ENCODE data around the gene PGM5. TPM values are rescaled to one million over a fixed set of nuclear protein-coding genes. Genes with fewer than 3 reads are reported as not detected.

The PGM5 gene
- total and polyA plus RNA-seq, 2 experiments from 2014 or later, result 0.11 to 0.46 TPM

- Histone ChIP-seq H3K36me3 (ENCODE audit: low read depth) (no peaks in the 10 kb centered on the region), H3K9me2 (ENCODE audit: insufficient read depth) (no peaks in the 10 kb centered on the region), H4K20me1 (ENCODE audit: insufficient read depth) (no peaks in the 10 kb centered on the region), H3K4me1 (ENCODE audit: insufficient read depth) (no peaks in the 10 kb centered on the region), H3F3A (ENCODE audit: insufficient read depth) (no peaks in the 10 kb centered on the region), H3K9ac (no peak overlapping the region), H3K4me2 (ENCODE audit: unreplicated experiment) (no peak overlapping the region), H3K27me3 (replicated peaks; ENCODE audit: insufficient read depth) (no peaks in the 10 kb centered on the region; the same call in 1 of the 2 replicates), H3K4me3 (no peak overlapping the region), H3K9me3 (ENCODE audit: low read depth) (no peaks in the 10 kb centered on the region), H3K79me2 (ENCODE audit: insufficient read depth) (no peaks in the 10 kb centered on the region), H2AFZ (no peak overlapping the region), H3K27ac (no peak overlapping the region)
- no peak for TF ChIP-seq EZH2phosphoT487 (IDR thresholded peaks at IDR 0.05; ENCODE audit: insufficient read depth, low read depth)
- no peak for DNase-seq
- in situ Hi-C loops (cut with MboI), result no loop called here
- WGBS, 2 experiments (ENCODE audit: low coverage in 1 of 2, low lambda C conversion rate in 2 of 2, missing lambda C conversion rate in 2 of 2), result 39 to 43% methylated on average over 1 of the region's 1 CpG
These were observed 138.8 kb downstream of the PGM5 start for GRCh38 chr9:68495247-68495646.

GRCh38 chr9:68496356-68496755, 139.9 kb downstream of the PGM5 start:
- H3K9ac ChIP-seq, result no peak overlapping the region
- H3K9me2 ChIP-seq (ENCODE audit: insufficient read depth), result no peaks in the 10 kb centered on the region
- no peaks in the 10 kb centered on the region for H3K36me3 ChIP-seq (ENCODE audit: low read depth)
- no peak overlapping the region for H3K27ac ChIP-seq
- no peak overlapping the region for H2AFZ ChIP-seq
- H3K4me1 ChIP-seq (ENCODE audit: insufficient read depth), result no peaks in the 10 kb centered on the region
- in situ Hi-C loops (cut with MboI), result no loop called here
- TF ChIP-seq EZH2 (IDR thresholded peaks at IDR 0.05; ENCODE audit: insufficient read depth, poor library complexity, severe bottlenecking) (no peak), EZH2phosphoT487 (IDR thresholded peaks at IDR 0.05; ENCODE audit: insufficient read depth, low read depth) (no peak)
- no peaks in the 10 kb centered on the region for H3K27me3 ChIP-seq (replicated peaks; ENCODE audit: insufficient read depth)
- H4K20me1 ChIP-seq (ENCODE audit: insufficient read depth), result no peaks in the 10 kb centered on the region
- no peak for DNase-seq
- no peak overlapping the region for H3K4me2 ChIP-seq (ENCODE audit: unreplicated experiment)
- no peak overlapping the region for H3K4me3 ChIP-seq
- H3K9me3 ChIP-seq (ENCODE audit: low read depth), result no peaks in the 10 kb centered on the region
- H3F3A ChIP-seq (ENCODE audit: insufficient read depth), result no peaks in the 10 kb centered on the region
- no peaks in the 10 kb centered on the region for H3K79me2 ChIP-seq (ENCODE audit: insufficient read depth)

GRCh38 chr9:68497629-68498028, 141.2 kb downstream of the PGM5 start:
- WGBS, 2 experiments (ENCODE audit: low coverage in 1 of 2, low lambda C conversion rate in 2 of 2, missing lambda C conversion rate in 2 of 2), result 77 to 88% methylated on average over 1 of the region's 1 CpG
- in situ Hi-C loops (cut with MboI), result no loop called here
- no peaks in the 10 kb centered on the region for H3K27me3 ChIP-seq (replicated peaks; ENCODE audit: insufficient read depth)

GRCh38 chr9:68498816-68499215, 142.4 kb downstream of the PGM5 start:
- Histone ChIP-seq H3K79me2 (ENCODE audit: insufficient read depth) (no peaks in the 10 kb centered on the region), H3K9me2 (ENCODE audit: insufficient read depth) (no peaks in the 10 kb centered on the region), H3K27ac (no peak overlapping the region), H2AFZ (no peak overlapping the region), H3K27me3 (replicated peaks; ENCODE audit: insufficient read depth) (no peaks in the 10 kb centered on the region), H3K36me3 (ENCODE audit: low read depth) (no peaks in the 10 kb centered on the region), H3K4me3 (no peak overlapping the region), H3K9ac (no peak overlapping the region), H3K9me3 (ENCODE audit: low read depth) (no peaks in the 10 kb centered on the region), H3K4me1 (ENCODE audit: insufficient read depth) (no peaks in the 10 kb centered on the region), H3F3A (ENCODE audit: insufficient read depth) (no peaks in the 10 kb centered on the region), H3K4me2 (ENCODE audit: unreplicated experiment) (no peak overlapping the region), H4K20me1 (ENCODE audit: insufficient read depth) (no peaks in the 10 kb centered on the region)
- in situ Hi-C loops (cut with MboI), result no loop called here
- WGBS, 2 experiments (ENCODE audit: low coverage in 1 of 2, low lambda C conversion rate in 2 of 2, missing lambda C conversion rate in 2 of 2), result 61 to 78% methylated on average over 2 of the region's 2 CpGs
- no peak for TF ChIP-seq EZH2 (IDR thresholded peaks at IDR 0.05; ENCODE audit: insufficient read depth, poor library complexity, severe bottlenecking)
- TF ChIP-seq EZH2phosphoT487 (IDR thresholded peaks at IDR 0.05; ENCODE audit: insufficient read depth, low read depth), result no peak
- no peak for DNase-seq

More at GRCh38 chr9:68497629-68498028, 141.2 kb downstream of the PGM5 start:
- H3K4me3 ChIP-seq, result no peak overlapping the region
- no peaks in the 10 kb centered on the region for H3K36me3 ChIP-seq (ENCODE audit: low read depth)
- no peaks in the 10 kb centered on the region for H4K20me1 ChIP-seq (ENCODE audit: insufficient read depth)
- no peak overlapping the region for H2AFZ ChIP-seq
- no peaks in the 10 kb centered on the region for H3K79me2 ChIP-seq (ENCODE audit: insufficient read depth)
- no peak overlapping the region for H3K27ac ChIP-seq
- no peaks in the 10 kb centered on the region for H3K9me2 ChIP-seq (ENCODE audit: insufficient read depth)
- TF ChIP-seq EZH2 (IDR thresholded peaks at IDR 0.05; ENCODE audit: insufficient read depth, poor library complexity, severe bottlenecking) (no peak), EZH2phosphoT487 (IDR thresholded peaks at IDR 0.05; ENCODE audit: insufficient read depth, low read depth) (no peak)
- no peak for DNase-seq
- H3K4me1 ChIP-seq (ENCODE audit: insufficient read depth), result no peaks in the 10 kb centered on the region
- no peak overlapping the region for H3K4me2 ChIP-seq (ENCODE audit: unreplicated experiment)
- no peaks in the 10 kb centered on the region for H3K9me3 ChIP-seq (ENCODE audit: low read depth)
- H3F3A ChIP-seq (ENCODE audit: insufficient read depth), result no peaks in the 10 kb centered on the region
- no peak overlapping the region for H3K9ac ChIP-seq
